HG02885 (cell line): ENCODE data around the gene FXYD4.

Source experiments
- ATAC-seq: cut with Tn5 transposase; IDR thresholded peaks from one replicate; pipeline ENCODE4 v1.9.1; 2021; ENCODE audit warnings: mild to moderate bottlenecking; ENCODE audit not compliant: unreplicated experiment, poor library complexity

FXYD4 gene

GRCh38 chr10:43372765-43373361 is 1.4 kb downstream of the FXYD4 start:
- ATAC-seq, result no peak

- no peak for ATAC-seq
Observed at GRCh38 chr10:43373461-43373860, 2.0 kb downstream of the FXYD4 start.

DNA sequence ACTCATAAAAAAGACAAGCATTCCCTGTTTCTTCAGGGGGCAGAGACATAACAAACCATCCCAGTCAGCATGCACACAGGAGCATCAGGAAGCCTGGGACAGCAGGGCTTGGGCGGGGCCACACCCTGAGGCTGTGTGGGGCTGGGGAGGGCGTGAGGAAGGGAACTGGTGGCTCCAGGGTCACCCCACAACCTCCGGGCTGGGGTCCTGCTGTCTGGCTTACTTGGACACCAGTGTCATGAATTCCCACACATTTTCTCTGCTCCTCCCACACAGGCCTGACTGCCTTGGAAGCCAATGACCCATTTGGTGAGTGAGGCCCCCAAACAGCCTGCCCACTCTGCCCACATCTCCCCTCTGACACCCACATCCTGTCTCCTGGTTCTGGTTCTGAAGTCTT is 2.8 kb downstream of the FXYD4 start:
- ATAC-seq, result no peak

GRCh38 chr10:43375401-43376020 is 4.1 kb downstream of the FXYD4 start:
- no peak for ATAC-seq

GRCh38 chr10:43376046-43376635 is 4.7 kb downstream of the FXYD4 start:
- ATAC-seq, result no peak

DNA sequence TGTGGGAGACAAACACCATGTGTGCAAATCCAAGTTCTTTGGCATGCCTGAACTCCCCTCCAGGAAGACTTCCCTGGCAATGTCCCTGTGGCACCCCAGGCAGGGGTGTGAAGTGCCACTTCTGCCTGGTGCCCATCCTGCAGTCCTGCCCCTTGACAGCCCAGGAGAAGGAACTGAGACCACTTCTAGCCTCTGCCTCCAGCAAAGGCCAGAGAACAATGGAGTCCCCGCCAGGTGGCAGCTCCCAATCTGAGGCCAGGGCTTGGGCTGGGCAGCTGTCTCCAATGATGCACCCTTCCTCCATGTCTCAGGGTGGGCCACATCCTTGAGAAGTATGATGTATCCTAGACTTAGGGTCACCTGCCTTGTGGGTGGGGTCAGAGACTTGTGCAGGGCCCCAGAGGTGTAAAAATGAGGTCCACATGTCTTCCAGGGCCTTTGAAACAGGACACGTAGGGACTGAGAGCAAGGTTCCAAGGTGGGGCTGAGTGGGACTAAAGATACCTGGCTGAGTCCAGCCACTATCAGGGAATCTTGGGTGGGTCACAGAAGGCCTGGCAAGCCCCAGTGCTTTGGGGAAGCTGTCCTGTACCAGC is 5.5 kb downstream of the FXYD4 start:
- ATAC-seq, result no peak

- no peak for ATAC-seq
Observed at GRCh38 chr10:43377424-43377883, 6.0 kb downstream of the FXYD4 start.

DNA sequence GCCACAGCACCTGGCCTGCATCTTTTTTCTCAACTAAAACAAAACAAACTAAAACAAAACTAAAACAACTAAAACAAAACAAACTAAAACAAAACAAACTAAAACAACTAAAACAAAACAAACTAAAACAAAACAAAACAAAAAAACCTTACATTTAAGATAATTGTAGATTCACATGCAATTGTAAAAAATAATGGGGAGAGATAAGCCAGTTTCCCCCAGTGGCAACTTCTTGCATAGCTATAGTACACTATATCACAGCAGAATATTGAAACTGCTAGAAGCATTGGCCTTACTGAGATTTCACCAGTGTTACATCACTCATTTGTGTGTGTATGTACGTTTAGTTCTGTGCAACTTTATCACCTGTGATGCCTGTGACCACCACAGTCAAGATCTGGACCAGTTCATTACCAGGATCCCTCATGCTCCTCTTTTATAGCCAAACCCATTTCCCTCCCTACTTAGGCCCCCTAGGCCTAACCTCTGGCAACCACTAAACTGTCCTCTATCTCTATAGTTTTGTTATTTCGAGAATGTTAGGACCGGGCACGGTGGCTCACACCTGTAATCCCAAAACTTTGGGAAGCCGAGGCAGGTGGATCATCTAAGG is 9.3 kb downstream of the FXYD4 start:
- ATAC-seq, result no peak

DNA sequence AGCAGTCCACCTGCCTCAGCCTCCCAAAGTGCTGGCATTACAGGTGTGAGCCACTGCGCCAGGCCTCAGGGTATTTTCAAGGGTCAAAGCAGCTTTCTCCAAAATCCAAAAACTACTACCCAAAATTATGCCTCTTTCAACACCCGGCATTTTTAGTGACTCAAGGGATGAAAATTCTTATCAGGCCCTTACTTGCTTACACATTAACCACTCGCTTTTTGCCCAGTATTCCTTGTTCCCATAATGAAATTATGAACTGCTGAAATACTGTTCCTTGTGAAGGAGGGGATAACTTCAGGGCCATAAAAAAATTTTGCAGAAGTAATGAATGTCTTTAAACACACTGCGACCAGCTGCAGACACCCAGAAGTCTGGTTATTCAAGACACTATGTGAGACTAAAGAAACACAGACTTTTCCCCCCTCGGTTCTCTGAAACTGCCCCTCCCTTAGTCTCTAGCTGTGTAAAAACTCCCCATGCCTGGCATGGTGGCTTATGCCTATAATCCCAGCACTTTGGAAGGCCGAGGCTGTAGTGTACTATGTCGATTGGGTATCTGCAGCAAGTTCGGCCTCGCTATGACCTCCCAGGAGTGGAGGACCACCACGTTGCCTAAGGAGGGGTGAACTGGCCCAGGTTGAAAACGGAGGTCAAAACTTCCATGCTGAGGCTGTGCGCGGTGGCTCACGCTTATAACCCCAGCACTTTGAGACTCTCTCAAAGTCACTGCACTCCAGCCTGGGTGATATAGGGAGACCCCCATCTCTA is 12.0 kb downstream of the FXYD4 start:
- no peak for ATAC-seq

DNA sequence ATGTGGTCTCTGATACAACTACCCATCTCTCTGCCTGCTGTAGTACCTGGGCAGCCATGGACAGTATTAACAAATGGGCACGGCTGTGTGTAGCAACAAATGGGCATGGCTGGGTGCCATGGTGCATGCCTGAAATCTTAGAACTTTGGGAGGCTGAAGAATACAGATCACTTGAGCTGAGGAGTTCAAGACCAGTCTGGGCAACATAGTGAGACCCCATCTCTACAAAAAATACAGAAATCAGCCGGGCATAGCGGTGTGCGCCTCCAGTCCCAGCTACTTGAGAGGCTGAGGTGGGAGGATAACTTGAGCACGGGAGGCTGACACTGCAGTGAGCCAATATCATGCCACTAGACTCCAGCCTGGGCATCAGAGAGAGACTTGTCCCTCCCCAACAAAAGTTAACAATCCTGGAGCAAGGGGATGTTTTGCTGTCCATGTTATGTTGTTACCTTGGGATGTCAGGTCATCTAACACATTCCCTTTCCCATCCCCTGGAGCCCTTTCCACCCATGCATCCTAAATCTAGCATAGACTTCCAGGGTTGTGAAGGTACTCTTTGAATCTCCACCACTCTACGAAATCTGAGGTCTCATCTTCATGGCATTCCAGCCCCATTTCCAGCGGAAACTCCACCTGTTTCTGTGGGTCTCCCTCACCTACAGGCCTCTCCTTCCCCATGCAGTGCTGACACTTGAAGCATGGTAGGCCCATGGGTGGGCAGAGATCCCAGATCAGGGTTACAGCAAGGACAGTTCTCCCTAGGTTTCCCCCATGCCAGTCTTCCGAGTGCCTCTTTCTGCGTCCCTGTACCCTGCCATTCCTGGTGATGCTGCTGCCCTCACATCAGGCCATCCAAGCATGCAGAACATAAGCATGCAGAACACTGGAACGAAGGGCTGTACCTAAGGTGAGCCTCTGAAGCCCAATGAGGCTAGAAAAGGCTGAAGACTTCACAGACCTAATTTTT is 13.1 kb downstream of the FXYD4 start:
- ATAC-seq, result no peak

- ATAC-seq, result no peak
Observed at GRCh38 chr10:43385412-43386004, 14.1 kb downstream of the FXYD4 start.

DNA sequence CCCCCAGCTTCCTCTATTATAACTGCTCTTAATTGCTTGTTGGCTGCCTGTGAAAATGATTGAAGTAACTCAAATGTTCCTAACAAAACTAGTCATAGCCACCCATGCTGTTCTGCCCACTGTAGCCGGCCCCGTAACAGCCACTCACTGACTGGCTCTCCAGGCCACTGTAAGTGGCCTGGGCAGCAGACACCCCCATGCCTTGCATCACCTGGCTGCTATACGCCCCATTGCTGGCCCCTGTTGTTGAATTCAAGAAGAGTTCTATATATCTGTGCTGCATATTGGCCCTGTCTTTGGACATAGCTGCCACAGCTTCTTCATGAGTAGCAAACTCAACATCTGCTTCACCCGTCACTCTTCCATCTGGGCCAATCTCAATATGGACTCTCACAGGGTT is 15.1 kb downstream of the FXYD4 start:
- ATAC-seq, result no peak

GRCh38 chr10:43386981-43387677 is 15.7 kb downstream of the FXYD4 start:
- no peak for ATAC-seq

GRCh38 chr10:43387678-43388032 is 16.2 kb downstream of the FXYD4 start:
- ATAC-seq, result no peak

DNA sequence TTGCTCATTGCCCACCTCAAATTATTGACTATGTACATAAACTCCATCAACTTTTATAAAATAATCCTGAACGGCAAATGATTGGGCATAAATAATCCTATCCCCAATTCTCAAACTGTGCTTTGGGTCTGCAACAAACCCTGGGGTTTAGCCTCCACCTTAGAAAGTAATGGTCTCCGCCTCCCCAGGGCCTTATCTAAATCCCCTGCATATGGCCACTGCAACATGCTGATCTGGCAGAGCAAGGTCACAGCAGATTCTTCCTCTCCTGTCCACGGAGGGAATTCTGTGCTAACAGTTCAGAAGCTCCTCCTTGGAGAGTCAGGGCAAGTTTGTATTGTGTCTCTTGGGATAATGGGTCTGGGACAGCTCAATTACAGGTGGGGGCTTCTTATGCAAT is 18.4 kb downstream of the FXYD4 start:
- no peak for ATAC-seq

- no peak for ATAC-seq
Observed at GRCh38 chr10:43390333-43390732, 18.9 kb downstream of the FXYD4 start.

GRCh38 chr10:43390759-43391158 is 19.3 kb downstream of the FXYD4 start:
- no peak for ATAC-seq

- ATAC-seq, result no peak
Observed at GRCh38 chr10:43391496-43391895, 20.1 kb downstream of the FXYD4 start.
